ENCODE measurements around the gene VAMP2.

The VAMP2 gene

DNA sequence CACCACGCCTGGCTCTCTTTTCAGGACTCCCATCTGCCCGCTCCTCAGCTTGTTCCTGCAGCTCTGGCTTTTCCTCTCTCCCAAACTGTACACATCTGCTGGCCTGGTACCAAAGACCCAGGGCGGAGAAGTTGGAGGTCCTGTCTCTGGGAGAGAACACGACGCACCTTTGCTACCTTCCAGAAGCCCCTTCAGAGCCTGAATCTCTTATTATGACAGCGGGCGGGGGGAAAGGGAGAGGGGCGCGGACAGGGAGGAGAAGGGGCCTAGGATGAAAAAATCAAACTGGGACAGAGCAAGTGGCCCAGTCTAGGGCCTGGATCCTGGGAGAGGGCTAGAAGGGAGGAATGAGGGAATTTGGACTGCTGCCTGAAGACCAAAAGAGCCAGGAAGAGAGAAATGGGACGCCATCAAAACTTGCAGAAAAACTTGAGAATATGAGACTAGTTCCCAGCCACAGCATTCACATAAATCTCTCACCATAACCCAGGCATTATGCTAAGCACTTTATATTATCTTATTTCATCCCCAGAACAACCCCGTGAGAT lies 8.1 kb downstream of the VAMP2 start:
- DNase-seq: no peak

GRCh38 chr17:8153957-8154607 lies 8.7 kb downstream of the VAMP2 start:
- DNase-seq: peak in 1 of 2 experiments; percentile 53

- no peak for DNase-seq
These were observed 9.2 kb downstream of the VAMP2 start for GRCh38 chr17:8153525-8153956.

DNA sequence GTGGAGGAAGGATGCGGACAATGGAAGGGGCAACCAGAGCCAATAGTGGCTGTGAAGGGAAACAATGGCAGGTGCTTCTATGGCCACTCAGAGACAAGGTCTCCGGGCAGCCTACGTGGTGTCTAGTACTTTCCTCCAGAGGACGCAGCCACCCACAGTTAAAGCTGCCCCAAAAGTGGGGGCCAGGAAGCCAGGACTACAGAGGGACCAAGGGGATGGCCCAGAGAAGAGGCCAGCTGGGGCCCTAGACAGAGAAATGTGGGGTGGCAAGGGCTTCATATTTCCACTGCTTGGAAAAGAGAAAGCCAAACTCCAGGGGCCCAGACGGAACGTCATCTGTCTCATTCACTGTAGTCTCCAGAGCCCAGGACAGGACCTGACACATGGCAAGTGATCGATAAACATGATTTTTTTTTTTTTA lies 9.7 kb downstream of the VAMP2 start:
- DNase-seq: no peak

- peak; percentile 63 to 93 for DNase-seq
These were observed 10.5 kb downstream of the VAMP2 start, which contains the start of gene PER1 for GRCh38 chr17:8152112-8152775. PER1 (minus strand) TSS chr17:8152404; CDS start chr17:8150706, 1,698 bp downstream.

- peak in 1 of 2 experiments; percentile 26 for DNase-seq
These were observed 11.1 kb downstream of the VAMP2 start for GRCh38 chr17:8151641-8152111.

DNA sequence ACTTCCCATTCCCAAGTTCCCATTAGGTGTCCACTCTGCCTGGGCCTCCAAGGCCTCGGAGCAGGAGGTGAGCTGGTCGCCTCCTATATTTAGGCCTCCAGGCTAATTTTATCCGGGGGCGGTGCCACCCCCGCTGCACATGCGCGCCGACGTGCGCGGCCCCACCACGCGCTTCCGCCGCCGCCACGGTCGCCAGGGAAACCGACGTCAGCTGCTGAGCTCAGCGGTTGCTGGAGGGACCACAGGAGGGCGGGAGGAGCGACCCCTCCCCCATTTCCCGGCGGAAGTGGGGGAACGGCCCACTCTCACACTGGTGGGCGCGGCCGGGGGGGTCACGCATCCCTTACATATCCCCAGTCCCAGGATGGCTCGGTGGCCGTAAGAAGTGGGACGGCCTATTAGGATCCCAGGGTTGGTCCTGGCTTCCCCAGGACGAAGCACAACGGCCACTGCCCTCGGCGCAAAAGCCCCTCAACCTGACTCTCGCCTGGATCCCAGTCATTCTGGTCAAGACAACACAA lies 11.6 kb downstream of the VAMP2 start:
- peak in 1 of 2 experiments; percentile 69 for DNase-seq

DNA sequence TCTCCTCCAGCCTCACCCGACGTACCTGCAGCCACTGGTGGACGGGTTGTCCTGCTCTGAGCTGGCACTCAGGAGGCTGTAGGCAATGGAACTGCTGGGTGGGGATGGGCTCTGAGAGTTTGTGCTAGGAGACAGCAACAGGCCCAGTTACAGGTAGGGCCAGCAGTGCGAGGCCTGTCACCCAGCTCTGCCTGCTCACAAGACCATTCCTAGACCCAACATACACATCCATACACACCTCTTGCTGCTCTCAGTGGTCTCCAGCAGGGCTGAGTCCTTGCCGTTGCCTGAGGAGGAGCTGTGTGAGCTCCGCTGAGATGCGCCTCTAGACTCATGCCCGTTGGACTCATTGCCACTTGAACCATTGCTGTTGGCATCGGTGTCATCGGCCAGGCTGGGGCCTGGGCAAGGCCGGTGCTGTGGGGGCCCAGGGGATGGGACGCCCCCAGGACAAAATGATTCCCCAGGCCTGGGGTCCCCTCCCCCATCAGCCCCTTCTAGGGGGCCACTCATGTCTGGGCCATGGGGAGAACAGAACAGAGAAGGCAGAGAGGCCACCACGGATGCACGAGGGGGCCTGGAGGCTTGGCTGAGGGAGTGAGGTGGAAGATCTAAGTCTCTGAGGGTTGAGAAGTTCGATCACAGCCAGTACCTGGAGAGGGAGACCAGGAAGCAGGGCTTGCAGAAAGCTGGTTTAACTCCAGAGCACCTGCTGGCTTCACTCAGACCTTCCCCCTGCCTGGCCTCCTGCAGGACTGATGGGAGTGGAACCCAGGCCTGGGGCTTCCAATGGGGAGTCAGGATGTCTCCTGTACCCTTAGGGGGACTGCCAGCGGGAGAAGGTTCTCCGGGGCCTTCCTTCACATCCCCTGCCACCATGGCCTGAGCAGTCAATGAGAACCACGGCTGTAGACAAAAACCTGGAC lies 12.3 kb downstream of the VAMP2 start:
- DNase-seq: no peak

DNA sequence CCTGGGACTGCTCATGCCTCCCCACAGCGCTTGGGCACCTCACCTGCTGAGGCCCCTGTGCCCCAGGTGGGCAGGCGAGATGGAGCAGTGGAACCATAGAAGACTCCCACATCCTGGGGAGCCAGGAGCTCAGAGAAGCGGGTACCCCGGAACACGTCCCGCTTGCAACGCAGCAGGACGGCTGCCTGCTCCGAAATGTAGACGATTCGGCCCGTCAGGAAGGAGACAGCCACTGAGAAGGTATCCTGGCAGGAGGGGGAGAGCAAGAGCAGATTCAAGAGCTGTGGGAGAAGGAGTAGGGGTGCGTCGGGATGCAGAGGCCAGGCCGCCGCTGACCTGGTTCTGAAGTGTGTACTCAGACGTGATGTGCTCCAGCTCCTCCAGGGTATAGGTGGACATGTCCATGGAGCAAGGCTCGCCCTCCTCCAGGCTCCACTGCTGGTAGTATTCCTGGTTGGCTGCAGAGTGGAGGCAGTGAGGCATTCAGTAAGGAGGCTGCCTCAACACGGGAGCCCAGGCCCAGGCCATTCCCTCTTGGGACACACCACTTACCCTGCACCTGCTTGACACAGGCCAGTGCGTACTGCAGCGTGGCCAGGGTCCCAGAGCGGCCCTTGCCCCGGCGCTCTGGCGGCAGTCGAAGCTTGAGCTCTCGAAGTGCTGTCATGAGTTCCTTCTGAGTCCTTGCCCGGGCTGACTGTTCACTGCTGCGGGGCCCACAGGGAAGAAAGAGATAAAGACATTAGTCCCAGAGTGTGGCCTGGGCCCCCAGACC lies 13.1 kb downstream of the VAMP2 start:
- no peak for DNase-seq

- no peak for DNase-seq
These were observed 14.2 kb downstream of the VAMP2 start for GRCh38 chr17:8148560-8148959.

DNA sequence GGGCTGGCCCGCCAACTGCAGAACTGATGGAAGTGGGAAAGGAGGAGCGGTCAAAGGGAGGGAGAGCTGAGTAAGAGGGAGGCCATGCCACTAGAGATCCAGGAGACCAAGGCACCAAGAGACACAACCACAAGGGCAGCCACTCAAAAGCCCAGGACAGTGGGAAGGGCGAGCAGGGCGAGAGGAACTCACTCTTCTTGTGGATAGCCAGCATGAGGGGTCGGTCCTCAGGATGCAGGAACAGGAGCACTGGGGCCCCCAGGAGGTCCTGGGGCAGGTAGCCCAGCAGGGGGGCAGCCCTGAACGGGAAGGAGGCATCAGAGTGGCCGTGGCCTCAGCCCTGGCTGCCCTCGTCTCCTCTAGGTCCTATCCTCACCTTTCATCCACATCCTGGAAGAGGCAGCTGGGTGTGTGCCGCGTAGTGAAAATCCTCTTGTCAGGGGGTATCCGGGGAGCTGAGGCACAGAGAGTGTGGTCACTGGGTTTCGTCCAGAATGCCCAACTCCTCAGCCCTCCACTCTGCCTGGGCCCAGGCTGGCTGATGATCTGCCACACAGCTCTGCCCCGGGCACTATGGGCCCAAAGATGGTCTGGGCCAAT lies 14.8 kb downstream of the VAMP2 start:
- no peak for DNase-seq

- DNase-seq: no peak
These were observed 15.5 kb downstream of the VAMP2 start for GRCh38 chr17:8147141-8147804.

DNA sequence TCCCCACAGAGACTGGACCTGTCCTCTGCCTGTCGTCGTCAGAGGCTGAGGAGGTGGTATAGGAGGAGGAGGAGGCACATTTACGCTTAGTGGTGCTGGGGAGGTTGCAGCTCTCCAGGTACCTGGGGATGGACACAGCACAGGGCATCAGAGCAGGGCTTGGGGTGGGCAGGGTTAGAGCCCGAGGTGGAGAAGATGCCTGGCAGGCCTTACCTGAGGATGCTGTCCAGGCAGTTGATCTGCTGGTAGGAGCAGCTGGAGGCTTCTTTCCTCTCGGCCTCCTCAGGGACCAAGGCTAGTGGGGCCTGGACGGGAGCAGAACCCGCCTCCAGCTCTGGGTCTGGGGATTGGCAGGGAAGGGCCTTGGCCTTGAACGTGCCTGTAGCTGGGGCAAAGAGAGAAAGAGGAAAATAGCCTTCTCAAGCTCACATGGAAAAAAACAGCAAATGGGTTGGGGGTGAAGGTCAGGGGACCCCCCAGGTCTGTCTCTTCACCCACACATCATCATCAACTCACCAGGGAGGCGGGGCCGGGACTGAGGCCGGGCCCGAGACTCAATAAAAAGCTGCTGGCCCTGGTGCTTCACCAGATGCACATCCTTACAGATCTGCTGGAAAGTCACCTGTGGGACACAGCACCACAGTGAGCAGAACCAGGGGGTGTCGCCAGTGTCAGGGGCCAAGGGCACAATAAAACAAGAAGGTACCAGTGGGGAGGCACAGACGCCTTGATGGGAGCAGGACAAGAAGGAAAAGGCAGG lies 16.2 kb downstream of the VAMP2 start:
- DNase-seq: no peak

GRCh38 chr17:8145811-8146210 lies 16.9 kb downstream of the VAMP2 start:
- DNase-seq: no peak

- DNase-seq: no peak
These were observed 18.1 kb downstream of the VAMP2 start for GRCh38 chr17:8144401-8145231.

GRCh38 chr17:8143581-8144400 lies 19.0 kb downstream of the VAMP2 start:
- no peak for DNase-seq

GRCh38 chr17:8142887-8143580 lies 19.7 kb downstream of the VAMP2 start:
- DNase-seq: no peak
